Activated T-cell treated with anti-CD3 and anti-CD28 coated beads, Interleukin-2, amount 50 U/mL, for 72 hours (primary cell): ENCODE measurements around the gene GPS1. TPM values are rescaled to one million over a fixed set of nuclear protein-coding genes. Genes with fewer than 3 reads are reported as not detected.

ENCODE experiments used
- ATAC-seq, 2 donors: fragments of 150-1000 bp; cut with Tn5 transposase; replicated peaks in 1 of 2; 2 replicates each; pipeline ENCODE4 v1.10.0; 2021; ENCODE audit warnings: moderate library complexity in 2 of 2, mild to moderate bottlenecking in 1 of 2
- DNase-seq, 2 donors: peaks; one replicate each; pipeline ENCODE4 v3.0.0; 2021 to 2022; ENCODE audit warnings: mixed read lengths in 1 of 2
- H3K27ac Mint-ChIP-seq: one replicate; pipeline ENCODE4 v1.8.0; 2022; ENCODE audit warnings: mild to moderate bottlenecking, moderate library complexity, mixed read lengths
- H3K27me3 Mint-ChIP-seq: one replicate; pipeline ENCODE4 v1.8.0; 2022; ENCODE audit warnings: low read depth, mixed read lengths
- H3K36me3 Mint-ChIP-seq, 2 donors: one replicate each; pipeline ENCODE4 v1.8.0; 2022; ENCODE audit warnings: mixed read lengths in 2 of 2, mild to moderate bottlenecking in 1 of 2; ENCODE audit not compliant: insufficient read depth in 2 of 2
- H3K4me1 Mint-ChIP-seq: one replicate; pipeline ENCODE4 v1.8.0; 2022; ENCODE audit warnings: low read depth, mixed read lengths
- H3K4me3 Mint-ChIP-seq, 2 donors: one replicate each; pipeline ENCODE4 v1.8.0; 2022; ENCODE audit warnings: mild to moderate bottlenecking in 2 of 2, mixed read lengths in 2 of 2, moderate library complexity in 2 of 2
- H3K9me3 Mint-ChIP-seq, 2 donors: one replicate each; pipeline ENCODE4 v1.8.0; 2022; ENCODE audit warnings: mixed read lengths in 2 of 2
- total RNA-seq, 2 donors: library from RNA; stranded (reverse); gene quantifications; one replicate each; pipeline ENCODE4 v1.2.3, GENCODE V29; 2022

Gene GPS1
- total RNA-seq, 2 donors from 2014 or later: 55.1 to 73.5 TPM

DNA sequence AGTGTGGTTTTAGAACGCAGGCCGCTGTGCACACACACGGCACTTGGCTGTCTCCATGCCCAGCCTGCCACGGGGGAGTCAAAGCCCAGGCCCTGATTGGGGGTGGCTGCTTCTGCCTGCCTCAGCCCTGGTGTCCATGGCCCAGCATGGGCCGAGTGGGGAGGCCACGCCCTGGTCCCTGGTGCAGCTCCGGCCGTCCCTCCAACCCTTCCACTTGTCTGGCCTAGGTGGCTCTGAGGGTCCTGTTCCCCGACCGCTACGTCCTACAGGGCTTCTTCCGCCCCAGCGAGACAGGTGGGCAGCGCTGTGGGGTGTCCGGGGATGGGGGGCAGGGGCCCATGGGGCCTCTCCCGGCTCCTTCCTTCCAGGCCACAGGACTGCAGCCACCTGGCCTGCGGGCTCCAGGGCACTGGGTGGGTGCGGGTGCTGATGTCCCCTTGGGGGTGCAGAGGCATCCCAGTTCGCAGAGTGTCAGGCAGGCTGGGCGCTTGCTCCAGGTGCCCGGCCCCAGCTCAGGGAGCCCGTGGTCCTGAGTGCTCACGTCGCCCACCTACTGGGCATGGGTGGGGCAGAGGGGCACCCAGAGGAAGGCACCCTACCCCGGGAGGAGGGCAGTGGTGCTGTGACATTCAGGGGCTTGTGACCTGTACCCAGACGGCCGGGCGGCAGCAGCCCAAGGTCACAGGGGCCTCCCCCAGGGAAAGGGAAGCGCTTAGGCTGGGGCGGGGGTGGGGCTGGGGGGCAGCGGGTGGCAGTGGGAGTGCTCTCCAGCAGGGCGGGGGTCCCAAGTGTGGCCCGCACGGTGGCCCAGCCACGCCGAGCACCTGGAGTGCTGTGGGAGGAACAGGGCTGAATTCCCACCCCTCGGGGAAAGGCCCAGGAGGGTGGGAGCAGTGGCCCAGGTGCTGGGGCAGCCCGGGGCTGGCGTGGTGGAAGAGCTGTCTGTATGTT, 40.8 kb upstream of the GPS1 start:
- H3K27ac Mint-ChIP-seq: no peak overlapping the region
- no peaks in the 10 kb centered on the region for H3K9me3 Mint-ChIP-seq
- no peaks in the 10 kb centered on the region for H3K4me1 Mint-ChIP-seq
- DNase-seq: no peak
- ATAC-seq: no peak
- no peak overlapping the region for H3K4me3 Mint-ChIP-seq
- H3K36me3 Mint-ChIP-seq: no peaks in the 10 kb centered on the region
- H3K27me3 Mint-ChIP-seq: no peaks in the 10 kb centered on the region

DNA sequence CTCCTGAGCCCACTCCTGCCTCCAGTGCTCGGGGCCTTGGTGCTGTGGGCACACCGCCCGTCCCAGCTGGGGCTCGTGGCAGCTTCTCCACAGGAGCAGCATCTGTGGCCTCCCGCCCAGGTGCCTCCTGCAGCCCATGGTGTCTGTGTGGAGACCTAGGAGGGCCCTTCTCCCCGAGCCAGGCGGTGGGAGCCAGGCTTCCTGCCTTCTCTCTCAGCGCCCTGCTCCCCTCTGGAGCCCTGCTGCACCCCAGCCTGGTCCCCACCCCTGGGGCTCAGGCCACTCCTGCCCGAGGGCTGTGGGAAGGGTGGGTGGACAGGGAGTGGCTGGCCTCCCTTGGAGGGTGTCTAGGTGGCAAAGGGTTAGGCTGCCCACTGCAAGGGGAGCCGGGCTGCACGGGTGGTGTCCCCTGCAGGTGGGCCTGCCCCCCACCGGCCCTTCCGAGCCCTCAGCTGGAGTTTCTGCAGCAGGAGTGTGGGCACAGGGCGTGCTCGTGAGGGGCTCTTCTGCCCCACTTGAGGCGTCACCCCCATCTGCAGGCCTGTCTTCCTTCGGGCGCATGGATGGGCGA, 40.0 kb upstream of the GPS1 start:
- Mint-ChIP-seq H3K4me3 (no peak overlapping the region), H3K4me1 (no peaks in the 10 kb centered on the region), H3K27ac (no peak overlapping the region), H3K27me3 (no peaks in the 10 kb centered on the region), H3K36me3 (no peaks in the 10 kb centered on the region), H3K9me3 (no peaks in the 10 kb centered on the region)
- DNase-seq (no peak), ATAC-seq (no peak)

DNA sequence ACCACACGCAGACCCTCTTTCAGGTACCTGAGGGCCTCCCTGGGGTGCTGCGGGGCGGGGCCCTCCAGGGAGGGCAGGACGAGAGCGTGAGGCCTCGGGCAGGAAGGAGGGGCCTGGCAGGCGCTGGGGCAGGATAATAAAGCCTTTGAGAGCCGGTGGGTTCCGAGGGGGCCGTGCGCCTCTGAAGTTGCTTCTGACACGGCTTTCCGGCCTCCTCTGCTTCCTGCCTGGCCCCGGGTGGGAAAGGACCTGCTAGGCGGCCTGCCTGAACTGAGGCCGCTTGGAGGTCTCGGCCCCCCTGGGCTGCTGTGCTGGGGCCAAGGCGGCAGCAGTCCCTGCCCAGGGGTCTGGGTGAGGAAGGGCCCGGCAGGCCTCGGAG, 39.4 kb upstream of the GPS1 start:
- Mint-ChIP-seq H3K27ac (no peak overlapping the region), H3K27me3 (no peaks in the 10 kb centered on the region), H3K4me3 (no peak overlapping the region), H3K4me1 (no peaks in the 10 kb centered on the region), H3K9me3 (no peaks in the 10 kb centered on the region), H3K36me3 (no peaks in the 10 kb centered on the region)
- no peak for DNase-seq
- no peak for ATAC-seq

DNA sequence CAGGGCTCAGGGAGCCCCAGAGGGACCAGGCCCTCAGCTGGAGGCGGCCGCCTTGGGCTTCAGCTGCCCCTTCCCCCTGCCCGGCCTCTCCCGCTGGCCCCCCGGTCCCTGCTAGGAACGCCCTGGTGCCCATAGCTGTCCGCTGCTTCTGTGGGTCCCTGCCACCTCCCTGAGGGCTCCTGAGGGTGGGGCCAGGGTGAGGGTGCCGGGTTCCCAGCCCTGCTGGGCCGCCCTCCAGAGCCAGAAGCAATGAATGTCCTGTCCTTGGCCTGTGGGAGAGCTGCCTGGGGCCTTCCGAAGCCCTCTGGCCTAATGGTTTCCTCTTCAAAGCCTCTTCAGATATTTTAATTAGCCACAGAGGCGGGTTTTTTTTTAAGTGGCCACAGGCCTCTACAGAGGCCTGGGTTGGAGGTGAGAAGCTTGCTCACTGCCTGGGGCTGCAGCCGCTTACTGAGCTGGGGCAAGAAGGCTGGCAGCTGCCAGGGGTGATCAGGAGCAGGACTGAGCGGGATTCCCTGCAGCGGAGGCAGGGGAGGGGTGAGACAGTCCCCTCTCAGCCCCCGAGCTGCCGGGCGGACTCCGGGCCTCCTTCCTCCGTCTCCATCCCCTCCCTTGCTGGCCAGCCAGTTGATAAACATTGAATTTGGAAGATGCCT, 38.9 kb upstream of the GPS1 start:
- H3K27me3 Mint-ChIP-seq: no peaks in the 10 kb centered on the region
- ATAC-seq: no peak
- H3K27ac Mint-ChIP-seq: no peak overlapping the region
- no peak for DNase-seq
- H3K36me3 Mint-ChIP-seq: no peaks in the 10 kb centered on the region
- no peaks in the 10 kb centered on the region for H3K4me1 Mint-ChIP-seq
- H3K4me3 Mint-ChIP-seq: no peak overlapping the region
- H3K9me3 Mint-ChIP-seq: no peaks in the 10 kb centered on the region

DNA sequence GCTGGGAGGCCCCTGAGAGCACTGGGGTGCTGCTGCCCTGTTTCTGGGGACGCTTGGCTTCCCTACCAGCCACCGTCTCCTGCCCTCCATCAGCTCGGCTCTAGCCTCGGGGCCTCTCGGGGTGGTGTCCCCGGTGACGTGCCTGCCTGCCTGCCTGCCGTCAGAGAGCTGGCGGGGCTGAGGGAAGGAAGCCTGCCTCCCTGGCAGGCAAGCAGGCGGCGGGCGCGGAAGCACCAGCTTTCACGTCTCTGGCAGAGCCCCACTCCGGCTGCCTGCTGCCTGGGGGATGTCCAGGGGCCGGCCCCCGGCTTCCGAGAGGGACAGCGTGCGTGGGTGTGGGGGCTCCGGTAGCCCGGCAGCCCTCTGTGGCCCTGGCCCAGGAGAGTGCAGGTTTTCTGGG, 38.4 kb upstream of the GPS1 start:
- H3K36me3 Mint-ChIP-seq: no peaks in the 10 kb centered on the region
- no peak overlapping the region for H3K4me3 Mint-ChIP-seq
- H3K27me3 Mint-ChIP-seq: no peaks in the 10 kb centered on the region
- no peak overlapping the region for H3K27ac Mint-ChIP-seq
- H3K4me1 Mint-ChIP-seq: no peaks in the 10 kb centered on the region
- ATAC-seq (no peak), DNase-seq (no peak)
- H3K9me3 Mint-ChIP-seq: no peaks in the 10 kb centered on the region

DNA sequence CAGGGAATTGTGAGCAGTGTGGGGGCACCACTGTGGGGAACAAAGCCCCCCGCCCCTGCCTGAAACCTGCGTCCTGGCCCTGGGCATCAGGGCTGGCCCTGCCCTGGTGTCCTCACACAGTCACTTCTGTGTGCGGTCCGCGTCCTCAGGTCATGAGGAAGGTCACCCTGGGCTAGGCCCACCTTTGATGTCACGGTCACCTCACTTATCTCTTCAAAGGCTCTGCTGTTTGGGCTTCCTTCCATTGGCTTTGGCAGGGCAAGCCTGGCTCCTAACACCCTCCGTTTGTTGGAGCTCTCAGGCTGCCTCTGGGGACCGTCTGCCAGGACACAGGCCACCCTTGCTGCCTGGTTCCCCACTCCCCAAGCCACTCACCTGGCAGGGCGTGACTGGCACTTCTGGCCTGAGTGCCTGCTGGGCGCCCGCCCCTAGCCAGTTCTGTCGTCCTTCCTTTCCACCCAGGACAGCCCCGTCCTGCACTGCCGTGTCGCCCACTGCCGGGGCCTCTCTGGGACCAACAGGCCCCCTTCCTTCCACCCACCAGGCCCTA, 37.9 kb upstream of the GPS1 start:
- H3K27me3 Mint-ChIP-seq: no peaks in the 10 kb centered on the region
- H3K4me1 Mint-ChIP-seq: no peaks in the 10 kb centered on the region
- DNase-seq (no peak), ATAC-seq (no peak)
- no peaks in the 10 kb centered on the region for H3K36me3 Mint-ChIP-seq
- H3K4me3 Mint-ChIP-seq: no peak overlapping the region
- no peaks in the 10 kb centered on the region for H3K9me3 Mint-ChIP-seq
- no peak overlapping the region for H3K27ac Mint-ChIP-seq

DNA sequence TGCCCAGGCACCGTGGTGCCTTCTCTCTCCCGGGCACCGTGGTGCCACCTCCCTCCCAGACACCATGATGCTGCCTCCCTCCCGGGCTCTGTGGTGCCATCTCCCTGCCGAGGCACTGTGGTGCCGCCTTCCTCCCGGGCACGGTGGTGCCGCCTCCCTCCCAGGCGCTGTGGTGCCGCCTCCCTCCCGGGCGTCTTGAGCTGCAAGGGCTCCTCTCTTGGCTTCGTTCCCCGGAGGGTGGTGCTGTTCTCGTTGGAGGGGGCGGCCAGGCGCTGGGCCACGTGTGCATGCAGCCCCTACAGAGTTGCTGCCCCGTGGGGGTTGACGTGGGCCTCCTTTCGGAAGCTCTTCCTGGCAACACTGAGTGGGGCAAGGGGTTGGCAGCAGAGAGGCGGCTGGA, 37.3 kb upstream of the GPS1 start:
- H3K9me3 Mint-ChIP-seq: no peaks in the 10 kb centered on the region
- no peak overlapping the region for H3K27ac Mint-ChIP-seq
- H3K4me3 Mint-ChIP-seq: no peak overlapping the region
- H3K36me3 Mint-ChIP-seq: no peaks in the 10 kb centered on the region
- ATAC-seq: no peak
- H3K4me1 Mint-ChIP-seq: no peaks in the 10 kb centered on the region
- no peak for DNase-seq
- no peaks in the 10 kb centered on the region for H3K27me3 Mint-ChIP-seq

DNA sequence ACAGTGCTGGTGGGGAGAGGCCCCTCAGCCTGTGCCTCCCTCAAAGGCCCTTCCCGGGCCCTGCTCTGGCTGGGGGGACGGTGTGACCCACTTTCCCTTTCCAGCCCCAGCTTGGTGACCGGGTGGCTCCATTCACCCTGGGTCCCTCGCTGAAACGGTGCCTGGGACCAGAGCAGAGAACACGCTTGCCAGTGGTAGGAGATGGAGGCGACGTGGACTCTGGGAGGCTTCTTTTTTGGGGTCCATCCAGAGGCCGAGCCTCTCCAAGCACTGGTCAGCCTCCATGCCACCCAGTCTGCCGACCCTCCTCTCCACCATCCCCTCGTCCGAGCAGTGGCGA, 36.8 kb upstream of the GPS1 start:
- Mint-ChIP-seq H3K27me3 (no peaks in the 10 kb centered on the region), H3K27ac (no peak overlapping the region), H3K9me3 (no peaks in the 10 kb centered on the region), H3K36me3 (no peaks in the 10 kb centered on the region), H3K4me1 (peaks cover under 1% of the 10 kb centered on the region), H3K4me3 (no peak overlapping the region)
- ATAC-seq: no peak
- no peak for DNase-seq

DNA sequence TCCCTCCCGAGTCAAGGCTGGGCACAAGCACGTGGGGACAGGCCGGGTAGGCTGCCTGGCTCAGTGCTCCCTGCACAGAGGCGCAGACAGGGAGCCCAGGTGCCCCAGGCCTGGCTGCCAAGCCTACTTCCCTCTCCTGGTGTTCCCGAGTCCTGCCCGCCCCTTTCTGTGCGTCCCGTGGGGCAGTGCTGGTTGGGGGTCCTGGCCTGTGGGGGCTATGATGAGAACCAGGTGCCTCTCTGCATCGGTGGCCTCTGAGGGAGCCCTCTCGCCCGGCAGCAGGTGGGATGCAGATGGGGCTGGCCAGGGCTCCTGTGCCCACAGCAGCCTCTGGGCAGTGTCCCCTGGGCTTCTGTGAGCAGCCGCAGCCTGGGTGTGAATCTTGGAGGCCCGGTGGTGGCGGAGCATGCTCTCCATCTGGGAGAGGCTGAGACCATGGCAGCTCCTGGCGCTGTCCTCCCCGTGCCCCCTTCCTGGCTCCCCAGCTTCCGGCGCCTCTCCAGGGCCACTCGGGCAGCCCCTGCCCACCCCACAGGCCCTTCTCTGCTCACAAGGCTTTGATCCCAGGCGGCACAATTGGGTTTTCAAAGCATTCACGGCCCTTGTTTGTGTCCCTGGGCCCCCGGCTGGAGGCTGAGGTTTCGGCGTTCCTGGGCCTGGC, 36.3 kb upstream of the GPS1 start:
- DNase-seq (no peak), ATAC-seq (no peak)
- Mint-ChIP-seq H3K4me3 (no peak overlapping the region), H3K9me3 (no peaks in the 10 kb centered on the region), H3K36me3 (no peaks in the 10 kb centered on the region), H3K27ac (no peak overlapping the region), H3K27me3 (no peaks in the 10 kb centered on the region), H3K4me1 (peaks cover 6% of the 10 kb centered on the region)

DNA sequence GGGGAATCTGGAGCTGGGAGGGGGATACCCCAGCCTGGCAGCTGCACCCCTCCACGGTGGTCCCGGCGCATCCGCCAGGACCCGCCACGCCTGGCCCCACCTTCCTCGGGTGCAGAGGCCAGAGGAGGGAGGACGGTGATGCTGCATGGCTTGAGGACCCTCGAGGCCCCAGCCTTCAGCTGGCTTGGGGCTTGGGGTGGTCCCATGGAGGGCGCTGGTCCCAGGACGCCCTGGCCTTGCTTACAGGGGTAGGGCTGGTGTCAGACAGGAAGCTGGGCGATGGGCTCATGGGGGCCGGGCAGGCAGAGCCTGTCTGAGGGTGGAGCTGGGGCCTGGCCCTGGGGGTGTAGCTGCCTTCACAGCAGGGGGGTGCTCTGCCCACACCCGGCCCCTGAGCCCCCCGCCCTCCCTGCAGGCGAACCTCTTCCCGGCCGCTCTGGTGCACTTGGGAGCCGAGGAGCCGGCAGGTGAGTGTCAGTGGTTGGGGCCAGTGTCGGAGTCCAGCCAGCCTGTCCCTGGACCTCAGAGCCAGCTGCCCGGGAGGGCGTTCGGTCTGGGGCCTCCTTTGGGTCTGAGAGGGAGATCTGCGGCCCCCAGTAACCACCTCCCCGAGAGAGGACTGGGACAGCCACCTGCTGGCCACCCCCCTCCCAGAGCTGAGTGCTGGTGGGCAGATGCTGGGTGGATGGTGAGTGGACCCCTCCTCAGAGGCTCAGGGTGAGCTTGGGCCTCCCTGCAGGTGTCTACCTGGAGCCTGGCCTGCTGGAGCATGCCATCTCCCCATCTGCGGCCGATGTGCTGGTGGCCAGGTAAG, 35.4 kb upstream of the GPS1 start:
- H3K36me3 Mint-ChIP-seq: no peaks in the 10 kb centered on the region
- ATAC-seq (no peak), DNase-seq (no peak)
- H3K27ac Mint-ChIP-seq: no peak overlapping the region
- H3K4me1 Mint-ChIP-seq: peaks cover 11% of the 10 kb centered on the region
- no peaks in the 10 kb centered on the region for H3K9me3 Mint-ChIP-seq
- H3K4me3 Mint-ChIP-seq: no peak overlapping the region
- no peaks in the 10 kb centered on the region for H3K27me3 Mint-ChIP-seq

DNA sequence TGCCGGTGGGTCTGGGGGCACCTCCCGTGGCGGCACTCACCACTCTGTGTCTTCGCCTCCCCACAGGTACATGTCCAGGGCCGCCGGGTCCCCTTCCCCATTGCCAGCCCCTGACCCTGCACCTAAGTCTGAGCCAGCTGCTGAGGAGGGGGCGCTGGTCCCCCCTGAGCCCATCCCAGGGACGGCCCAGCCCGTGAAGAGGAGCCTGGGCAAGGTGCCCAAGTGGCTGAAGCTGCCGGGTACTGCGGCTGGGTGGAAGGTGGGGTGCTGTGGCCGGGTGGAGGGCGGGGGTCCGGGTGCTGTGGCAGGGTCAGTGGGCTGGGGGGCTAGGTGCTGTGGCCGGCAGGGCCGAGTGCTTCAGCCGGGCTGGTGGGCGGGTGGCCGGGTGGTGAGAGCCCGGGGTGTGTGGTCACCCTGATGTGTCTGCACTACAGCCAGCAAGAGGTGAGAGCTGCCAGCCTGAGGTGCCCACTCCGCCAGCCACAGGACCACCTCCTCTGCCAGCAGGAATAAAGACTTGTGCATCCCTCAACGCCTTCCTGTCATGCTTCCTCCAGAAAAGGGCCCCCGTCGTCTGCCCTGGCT, 34.7 kb upstream of the GPS1 start:
- Mint-ChIP-seq H3K27me3 (no peaks in the 10 kb centered on the region), H3K9me3 (no peaks in the 10 kb centered on the region), H3K4me1 (peaks cover 18% of the 10 kb centered on the region), H3K4me3 (no peak overlapping the region), H3K27ac (no peak overlapping the region), H3K36me3 (no peaks in the 10 kb centered on the region)
- DNase-seq (no peak), ATAC-seq (no peak)

DNA sequence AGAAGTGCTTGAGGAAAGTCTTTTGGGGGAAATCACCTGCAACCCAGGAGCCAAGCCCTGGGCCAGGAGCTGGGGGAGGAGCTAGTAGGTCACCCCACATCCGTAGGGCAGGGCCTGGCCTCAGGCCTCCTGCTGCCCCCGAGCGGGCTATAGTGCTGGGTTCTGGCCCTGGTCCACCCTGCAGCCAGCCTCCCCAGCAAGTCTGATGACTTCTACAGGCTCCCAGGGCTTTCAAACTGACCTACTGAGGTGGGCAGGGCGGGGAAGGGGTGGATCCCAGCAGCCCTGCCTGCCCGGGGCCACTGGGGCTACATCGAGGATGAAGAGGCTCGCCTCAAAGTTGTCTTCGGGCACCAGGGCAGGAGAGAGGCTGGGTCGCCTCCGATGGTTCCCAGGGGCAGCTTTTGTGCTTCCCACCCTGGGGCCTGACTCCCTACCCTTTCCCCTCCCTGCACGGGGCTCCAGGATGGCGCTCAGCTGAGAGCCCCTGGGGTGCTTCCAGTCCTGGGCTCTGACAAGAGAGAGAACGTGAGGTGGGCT, 34.0 kb upstream of the GPS1 start:
- no peak for DNase-seq
- Mint-ChIP-seq H3K27ac (no peak overlapping the region), H3K36me3 (no peaks in the 10 kb centered on the region), H3K9me3 (no peaks in the 10 kb centered on the region), H3K4me3 (no peak overlapping the region), H3K4me1 (peaks cover 20% of the 10 kb centered on the region), H3K27me3 (no peaks in the 10 kb centered on the region)
- ATAC-seq: no peak
